Skeletal muscle tissue (tissue), 4 donors: ENCODE data around the gene PTPRM. TPM values are rescaled to one million over a fixed set of nuclear protein-coding genes. Genes with fewer than 3 reads are reported as not detected.

Experiments
- H3K27ac ChIP-seq: one replicate; pipeline ENCODE4 v1.7.0; 2013; ENCODE audit warnings: mild to moderate bottlenecking, low read depth, low read length, inconsistent platforms
- H3K27me3 ChIP-seq, 3 donors: one replicate each; pipeline ENCODE4 v1.7.0; 2013; ENCODE audit warnings: low read length in 3 of 3; ENCODE audit not compliant: control insufficient read depth in 3 of 3, insufficient read depth in 3 of 3
- H3K36me3 ChIP-seq, 3 donors: one replicate each; pipeline ENCODE4 v1.7.0; 2013; ENCODE audit warnings: low read length in 3 of 3; ENCODE audit not compliant: control insufficient read depth in 3 of 3, insufficient read depth in 3 of 3
- H3K4me1 ChIP-seq, 3 donors: one replicate each; pipeline ENCODE4 v1.7.0; 2013; ENCODE audit warnings: low read length in 3 of 3, mild to moderate bottlenecking in 3 of 3; ENCODE audit not compliant: control insufficient read depth in 3 of 3, insufficient read depth in 3 of 3
- H3K4me3 ChIP-seq, 3 donors: one replicate each; pipeline ENCODE4 v1.7.0; 2013; ENCODE audit warnings: low read length in 3 of 3
- H3K9ac ChIP-seq, 3 donors: one replicate each; pipeline ENCODE4 v1.7.0; 2013; ENCODE audit warnings: low read length in 3 of 3, mild to moderate bottlenecking in 3 of 3, moderate library complexity in 2 of 3, low read depth in 1 of 3
- H3K9me3 ChIP-seq, 3 donors: one replicate each; pipeline ENCODE4 v1.7.0; 2013; ENCODE audit warnings: low read length in 3 of 3; ENCODE audit not compliant: control insufficient read depth in 3 of 3
- total RNA-seq: library from RNA; depleted of rRNA; stranded (reverse); fragments of >200 nt; gene quantifications from one replicate; pipeline ENCODE4 v1.2.3, GENCODE V29; 2014
- donor health status: Osteomylitis.

PTPRM gene
- total RNA-seq, 1 donor from 2014 or later, result 68.9 TPM

DNA sequence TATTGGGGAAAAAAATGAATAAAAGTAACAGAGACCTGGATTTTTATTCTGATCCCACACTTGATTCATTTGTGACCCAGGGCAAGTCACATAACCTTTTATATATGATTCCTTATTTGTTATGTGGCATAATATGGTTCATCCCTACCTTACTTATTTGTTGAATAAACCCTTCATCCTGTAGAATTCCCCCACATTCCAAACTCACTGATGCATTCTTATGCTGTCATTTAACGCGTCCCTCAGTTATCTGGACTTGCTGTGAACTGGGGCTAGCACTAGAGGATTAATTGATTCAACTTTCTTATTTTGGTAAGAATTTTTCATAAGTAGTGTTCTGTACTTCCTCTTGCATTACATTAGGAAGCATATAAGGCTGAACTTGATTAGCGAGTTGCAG, 657.5 kb downstream of the PTPRM start:
- Histone ChIP-seq H3K4me3 (no peak overlapping the region), H3K36me3 (no peaks in the 10 kb centered on the region), H3K27me3 (no peaks in the 10 kb centered on the region), H3K9ac (no peak overlapping the region), H3K4me1 (no peaks in the 10 kb centered on the region), H3K27ac (no peak overlapping the region), H3K9me3 (peaks cover 0 to 2% (median 0%) of the 10 kb centered on the region in 3 donors)

DNA sequence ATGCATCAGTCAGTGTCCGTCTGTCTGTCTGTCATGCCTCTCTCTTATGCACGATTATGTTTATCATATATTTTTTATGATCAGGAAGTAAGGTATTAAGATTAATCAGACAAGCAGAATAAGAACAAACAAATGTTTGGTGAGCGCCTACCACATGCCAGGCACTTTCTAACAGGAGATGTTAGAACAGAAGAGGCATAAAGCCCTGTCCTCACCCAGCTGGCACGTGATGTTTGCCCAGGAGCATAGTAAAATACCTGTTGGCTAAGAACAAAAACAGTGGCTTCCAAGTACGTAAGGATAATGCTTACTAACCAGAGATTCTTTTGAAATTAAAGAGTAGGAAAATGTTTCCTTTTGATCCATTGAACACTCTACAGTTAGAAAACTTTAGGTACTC, 661.9 kb downstream of the PTPRM start:
- Histone ChIP-seq H3K27me3 (no peaks in the 10 kb centered on the region), H3K27ac (no peak overlapping the region), H3K9ac (no peak overlapping the region), H3K36me3 (peaks cover 0 to 4% (median 0%) of the 10 kb centered on the region in 3 donors), H3K4me1 (no peaks in the 10 kb centered on the region), H3K4me3 (no peak overlapping the region), H3K9me3 (peaks cover 0 to 2% (median 0%) of the 10 kb centered on the region in 3 donors)

DNA sequence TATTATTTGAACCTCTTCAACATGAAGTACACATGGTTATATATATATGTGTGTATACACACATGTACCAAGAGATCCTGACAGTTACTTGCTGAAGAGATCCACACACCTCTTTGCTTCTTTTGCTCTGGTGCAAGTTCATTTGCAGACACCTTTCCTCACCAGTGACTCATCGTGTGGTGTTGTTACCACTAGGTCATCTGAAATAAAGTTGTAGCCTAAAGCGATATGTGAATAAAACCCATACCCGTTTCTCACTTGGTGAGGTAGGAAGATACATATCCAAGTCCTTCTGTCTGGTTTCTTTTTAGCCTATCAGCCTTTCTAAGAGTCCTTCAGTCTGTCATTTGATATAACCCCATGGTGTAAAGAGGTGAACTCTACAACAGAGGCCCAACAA, 662.7 kb downstream of the PTPRM start:
- no peak overlapping the region for H3K9ac ChIP-seq
- no peak overlapping the region for H3K27ac ChIP-seq
- no peak overlapping the region for H3K4me3 ChIP-seq
- no peaks in the 10 kb centered on the region for H3K27me3 ChIP-seq
- peaks cover 0 to 2% (median 0%) of the 10 kb centered on the region in 3 donors for H3K9me3 ChIP-seq
- no peaks in the 10 kb centered on the region for H3K4me1 ChIP-seq
- H3K36me3 ChIP-seq, result peaks cover 0 to 4% (median 0%) of the 10 kb centered on the region in 3 donors

GRCh38 chr18:8231316-8231715, 664.2 kb downstream of the PTPRM start:
- H3K9me3 ChIP-seq, result peaks cover 0 to 2% (median 0%) of the 10 kb centered on the region in 3 donors
- peaks cover 0 to 4% (median 0%) of the 10 kb centered on the region in 3 donors for H3K36me3 ChIP-seq
- H3K27me3 ChIP-seq, result no peaks in the 10 kb centered on the region
- H3K4me3 ChIP-seq, result no peak overlapping the region
- no peak overlapping the region for H3K27ac ChIP-seq
- no peak overlapping the region for H3K9ac ChIP-seq
- no peaks in the 10 kb centered on the region for H3K4me1 ChIP-seq

- Histone ChIP-seq H3K27ac (no peak overlapping the region), H3K4me1 (no peaks in the 10 kb centered on the region), H3K36me3 (peaks cover 0 to 4% (median 0%) of the 10 kb centered on the region in 3 donors), H3K9me3 (no peaks in the 10 kb centered on the region), H3K9ac (no peak overlapping the region), H3K4me3 (no peak overlapping the region), H3K27me3 (no peaks in the 10 kb centered on the region)
These were observed 665.7 kb downstream of the PTPRM start for GRCh38 chr18:8232791-8233190.

- Histone ChIP-seq H3K36me3 (peaks cover 0 to 4% (median 0%) of the 10 kb centered on the region in 3 donors), H3K27me3 (no peaks in the 10 kb centered on the region), H3K4me1 (no peaks in the 10 kb centered on the region), H3K9me3 (no peaks in the 10 kb centered on the region), H3K9ac (no peak overlapping the region), H3K4me3 (no peak overlapping the region), H3K27ac (no peak overlapping the region)
These were observed 668.8 kb downstream of the PTPRM start for GRCh38 chr18:8235894-8236293.

- H3K27ac ChIP-seq, result no peak overlapping the region
- no peaks in the 10 kb centered on the region for H3K9me3 ChIP-seq
- no peak overlapping the region for H3K4me3 ChIP-seq
- H3K9ac ChIP-seq, result no peak overlapping the region
- no peaks in the 10 kb centered on the region for H3K36me3 ChIP-seq
- no peaks in the 10 kb centered on the region for H3K4me1 ChIP-seq
- no peaks in the 10 kb centered on the region for H3K27me3 ChIP-seq
These were observed 671.4 kb downstream of the PTPRM start for GRCh38 chr18:8238507-8238906.

DNA sequence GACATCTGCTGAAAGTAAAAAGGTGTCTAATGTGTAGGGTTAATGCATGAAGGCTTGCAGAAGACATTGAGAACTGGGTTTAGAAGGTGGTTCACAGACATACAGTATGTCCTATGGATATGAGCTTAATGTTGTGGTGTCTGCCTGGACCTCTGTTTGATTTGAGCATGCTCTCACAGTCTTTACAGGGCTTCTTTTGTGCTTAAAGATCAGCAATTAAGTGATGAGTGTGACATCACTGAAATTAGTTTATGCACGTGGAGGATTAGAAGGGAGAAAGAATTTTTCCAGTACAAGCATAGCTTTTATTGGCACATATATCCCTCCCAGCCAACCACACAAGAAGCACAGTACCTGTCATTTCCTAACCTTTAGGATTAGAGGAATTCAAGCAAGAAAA, 674.6 kb downstream of the PTPRM start:
- Histone ChIP-seq H3K36me3 (peaks cover 0 to 6% (median 0%) of the 10 kb centered on the region in 3 donors), H3K4me1 (no peaks in the 10 kb centered on the region), H3K27ac (no peak overlapping the region), H3K9me3 (no peaks in the 10 kb centered on the region), H3K4me3 (no peak overlapping the region), H3K27me3 (no peaks in the 10 kb centered on the region), H3K9ac (no peak overlapping the region)

- Histone ChIP-seq H3K4me3 (no peak overlapping the region), H3K36me3 (peaks cover 0 to 6% (median 0%) of the 10 kb centered on the region in 3 donors), H3K4me1 (no peaks in the 10 kb centered on the region), H3K27me3 (no peaks in the 10 kb centered on the region), H3K27ac (no peak overlapping the region), H3K9ac (no peak overlapping the region), H3K9me3 (no peaks in the 10 kb centered on the region)
These were observed 675.1 kb downstream of the PTPRM start for GRCh38 chr18:8242151-8242696.

DNA sequence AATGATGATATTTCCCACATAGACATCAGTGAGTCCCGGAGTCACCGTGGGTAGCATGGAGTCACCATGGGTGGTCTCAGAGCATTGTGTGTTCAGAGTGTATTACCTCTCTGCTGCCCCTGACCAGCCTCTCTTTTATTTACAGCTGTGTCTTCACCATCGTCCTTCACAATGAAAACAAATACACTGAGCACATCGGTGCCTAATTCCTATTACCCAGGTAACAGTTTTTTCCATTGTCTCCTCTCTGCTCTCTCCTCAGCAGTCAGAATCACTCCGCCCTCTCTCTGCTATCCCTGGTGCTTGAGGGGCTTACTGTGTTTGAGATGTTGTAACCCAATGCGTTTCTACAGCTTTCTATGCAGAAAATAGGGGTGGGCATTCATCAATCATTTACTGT, 680.6 kb downstream of the PTPRM start:
- Histone ChIP-seq H3K9me3 (no peaks in the 10 kb centered on the region), H3K27me3 (no peaks in the 10 kb centered on the region), H3K4me3 (no peak overlapping the region), H3K36me3 (peaks cover 0 to 6% (median 4%) of the 10 kb centered on the region in 3 donors), H3K9ac (no peak overlapping the region), H3K27ac (no peak overlapping the region), H3K4me1 (no peaks in the 10 kb centered on the region)
